Esophagus squamous epithelium (tissue), 4 donors: ENCODE results near the gene RIT2.

Experiments used
- POLR2A ChIP-seq, 4 donors: fragments of 450-650 bp; IDR thresholded peaks; one replicate each; pipeline ENCODE4 v1.6.1; 2017; ENCODE audit warnings: antibody characterized with exemption in 4 of 4, mild to moderate bottlenecking in 4 of 4, moderate library complexity in 3 of 4
- TF ChIP-seq, protein P1 (sequence below), 6 experiments: fragments of 450-650 bp in 4 of 6; fragments of 200-600 bp in 2 of 6; sonication (generic) in 2 of 6; IDR thresholded peaks; one replicate each; pipeline ENCODE4 v1.5.1; 2016 to 2019; ENCODE audit warnings: antibody characterized with exemption in 6 of 6, mild to moderate bottlenecking in 4 of 6, moderate library complexity in 4 of 6

DNA sequence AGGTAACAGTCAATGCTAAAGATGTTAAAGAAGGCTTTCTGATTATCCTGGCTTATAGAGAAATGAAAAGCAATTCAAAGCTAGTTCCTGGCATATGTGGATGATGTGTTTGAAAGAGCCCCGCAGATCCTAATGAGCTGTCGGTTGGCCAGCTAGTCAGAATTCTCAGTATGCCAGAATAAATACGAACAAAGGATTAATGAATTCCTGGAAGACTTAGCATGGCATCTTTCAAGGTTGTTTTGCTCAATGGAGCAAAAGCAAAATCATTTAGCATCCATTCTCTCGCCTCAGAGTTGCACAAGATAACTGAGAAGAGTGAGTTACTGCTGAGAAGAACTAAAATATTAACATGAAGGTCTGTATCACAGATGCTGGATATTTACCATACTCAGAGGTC is 307.6 kb downstream of the RIT2 start:
- no peak for TF ChIP-seq POLR2A (IDR thresholded peaks at IDR 0.05)
- TF ChIP-seq, protein P1, sequence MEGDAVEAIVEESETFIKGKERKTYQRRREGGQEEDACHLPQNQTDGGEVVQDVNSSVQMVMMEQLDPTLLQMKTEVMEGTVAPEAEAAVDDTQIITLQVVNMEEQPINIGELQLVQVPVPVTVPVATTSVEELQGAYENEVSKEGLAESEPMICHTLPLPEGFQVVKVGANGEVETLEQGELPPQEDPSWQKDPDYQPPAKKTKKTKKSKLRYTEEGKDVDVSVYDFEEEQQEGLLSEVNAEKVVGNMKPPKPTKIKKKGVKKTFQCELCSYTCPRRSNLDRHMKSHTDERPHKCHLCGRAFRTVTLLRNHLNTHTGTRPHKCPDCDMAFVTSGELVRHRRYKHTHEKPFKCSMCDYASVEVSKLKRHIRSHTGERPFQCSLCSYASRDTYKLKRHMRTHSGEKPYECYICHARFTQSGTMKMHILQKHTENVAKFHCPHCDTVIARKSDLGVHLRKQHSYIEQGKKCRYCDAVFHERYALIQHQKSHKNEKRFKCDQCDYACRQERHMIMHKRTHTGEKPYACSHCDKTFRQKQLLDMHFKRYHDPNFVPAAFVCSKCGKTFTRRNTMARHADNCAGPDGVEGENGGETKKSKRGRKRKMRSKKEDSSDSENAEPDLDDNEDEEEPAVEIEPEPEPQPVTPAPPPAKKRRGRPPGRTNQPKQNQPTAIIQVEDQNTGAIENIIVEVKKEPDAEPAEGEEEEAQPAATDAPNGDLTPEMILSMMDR (IDR thresholded peaks at IDR 0.05): no peak
